ENCODE measurements around the gene GJA3.

Gene GJA3

DNA sequence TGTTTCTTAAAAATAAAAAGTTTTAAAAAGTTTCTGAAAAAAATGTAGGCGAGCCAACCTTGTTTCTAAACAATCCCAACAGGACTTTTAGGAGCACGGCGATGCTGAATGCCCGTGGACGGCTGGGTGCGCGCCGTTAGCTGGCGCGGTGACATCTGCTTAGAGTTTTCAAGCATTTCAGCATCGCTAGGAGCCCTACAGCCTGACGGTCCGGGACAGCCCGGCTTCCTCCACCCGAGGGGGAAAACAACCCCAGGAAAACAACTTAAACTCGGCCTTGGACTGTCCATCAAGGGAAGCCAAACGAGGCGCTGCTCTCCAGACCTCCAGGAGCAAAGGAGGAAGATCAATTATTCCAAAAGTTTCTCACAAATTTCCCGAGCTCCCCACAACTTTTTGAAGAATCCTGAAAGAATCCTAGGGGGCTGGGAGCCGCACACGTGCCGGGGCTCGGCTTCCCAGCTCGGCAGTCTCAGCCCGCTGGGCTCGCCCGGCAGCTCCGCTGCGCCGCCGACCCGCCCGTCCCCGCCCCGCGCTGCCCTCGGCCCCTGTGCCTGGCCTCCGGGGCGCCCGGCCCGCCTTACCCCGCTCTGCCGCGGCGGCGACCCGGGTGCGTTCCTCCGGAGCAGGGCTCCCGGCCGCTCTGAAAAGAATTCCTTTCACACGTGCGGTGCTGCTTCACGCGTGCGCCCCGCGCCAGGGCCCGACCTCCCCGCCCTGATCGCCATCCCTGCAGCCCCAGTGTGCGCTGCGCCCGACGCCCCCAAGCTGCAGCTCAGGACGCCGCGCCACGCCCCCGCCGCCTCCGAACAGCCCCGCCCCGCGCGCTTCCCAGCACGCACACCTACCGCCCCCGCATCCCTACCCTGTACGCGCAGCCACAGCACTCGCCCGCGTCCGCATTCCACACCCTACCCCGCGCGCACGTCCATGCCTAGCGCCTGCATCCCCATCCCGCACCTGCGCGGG is at the start of gene GJA3:
TSS of gene GJA3 (minus strand) at position 747 of the 969 bp plus-strand sequence. CDS start 17,764 bp downstream, outside the sequence.
- TF ChIP-seq, protein P1, sequence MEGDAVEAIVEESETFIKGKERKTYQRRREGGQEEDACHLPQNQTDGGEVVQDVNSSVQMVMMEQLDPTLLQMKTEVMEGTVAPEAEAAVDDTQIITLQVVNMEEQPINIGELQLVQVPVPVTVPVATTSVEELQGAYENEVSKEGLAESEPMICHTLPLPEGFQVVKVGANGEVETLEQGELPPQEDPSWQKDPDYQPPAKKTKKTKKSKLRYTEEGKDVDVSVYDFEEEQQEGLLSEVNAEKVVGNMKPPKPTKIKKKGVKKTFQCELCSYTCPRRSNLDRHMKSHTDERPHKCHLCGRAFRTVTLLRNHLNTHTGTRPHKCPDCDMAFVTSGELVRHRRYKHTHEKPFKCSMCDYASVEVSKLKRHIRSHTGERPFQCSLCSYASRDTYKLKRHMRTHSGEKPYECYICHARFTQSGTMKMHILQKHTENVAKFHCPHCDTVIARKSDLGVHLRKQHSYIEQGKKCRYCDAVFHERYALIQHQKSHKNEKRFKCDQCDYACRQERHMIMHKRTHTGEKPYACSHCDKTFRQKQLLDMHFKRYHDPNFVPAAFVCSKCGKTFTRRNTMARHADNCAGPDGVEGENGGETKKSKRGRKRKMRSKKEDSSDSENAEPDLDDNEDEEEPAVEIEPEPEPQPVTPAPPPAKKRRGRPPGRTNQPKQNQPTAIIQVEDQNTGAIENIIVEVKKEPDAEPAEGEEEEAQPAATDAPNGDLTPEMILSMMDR (IDR thresholded peaks at IDR 0.05), result no peak

DNA sequence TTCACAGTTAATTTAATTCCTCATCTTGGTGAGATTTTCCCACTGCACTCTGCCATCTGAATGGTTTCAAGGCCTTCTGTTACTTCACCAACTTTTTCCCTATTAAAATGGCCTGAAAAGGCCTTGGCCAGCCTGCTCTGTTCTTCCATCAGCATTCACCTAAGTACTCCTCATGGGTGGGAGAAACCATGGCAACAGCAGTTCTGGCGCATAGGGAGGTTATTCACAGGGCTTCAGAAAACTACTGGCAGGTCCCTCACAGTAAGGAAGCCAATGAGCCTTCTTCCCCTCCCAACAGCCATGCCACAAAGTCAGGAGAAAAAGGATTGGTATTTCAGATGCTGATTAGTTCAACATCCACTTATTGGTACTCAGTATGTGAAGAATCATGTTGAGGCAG is 49.1 kb upstream of the GJA3 start:
- TF ChIP-seq, protein P1 (IDR thresholded peaks at IDR 0.05), result no peak

DNA sequence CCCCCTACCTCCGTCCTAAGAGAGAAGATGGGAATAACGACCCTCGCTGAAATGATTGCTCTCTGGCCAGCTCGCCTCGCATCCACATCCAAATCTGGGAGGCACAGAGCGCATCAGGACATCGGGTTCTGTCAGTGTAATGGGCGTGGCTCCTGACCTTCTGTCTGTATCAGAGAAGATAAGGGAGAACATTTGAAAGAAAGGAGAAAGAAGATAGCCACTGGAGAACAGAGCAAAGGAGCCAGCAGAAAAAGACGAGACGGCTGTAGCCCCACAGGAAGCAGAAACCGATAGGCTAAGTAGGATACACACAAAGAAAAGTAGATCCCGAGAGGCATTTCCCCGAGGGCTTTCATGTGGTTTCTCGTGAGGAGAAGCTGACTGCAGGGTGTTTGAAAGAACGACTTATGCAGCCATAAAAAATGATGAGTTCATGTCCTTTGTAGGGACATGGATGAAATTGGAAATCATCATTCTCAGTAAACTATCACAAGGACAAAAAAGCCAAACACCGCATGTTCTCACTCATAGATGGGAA is 45.9 kb upstream of the GJA3 start:
- TF ChIP-seq, protein P1 (IDR thresholded peaks at IDR 0.05), result no peak

DNA sequence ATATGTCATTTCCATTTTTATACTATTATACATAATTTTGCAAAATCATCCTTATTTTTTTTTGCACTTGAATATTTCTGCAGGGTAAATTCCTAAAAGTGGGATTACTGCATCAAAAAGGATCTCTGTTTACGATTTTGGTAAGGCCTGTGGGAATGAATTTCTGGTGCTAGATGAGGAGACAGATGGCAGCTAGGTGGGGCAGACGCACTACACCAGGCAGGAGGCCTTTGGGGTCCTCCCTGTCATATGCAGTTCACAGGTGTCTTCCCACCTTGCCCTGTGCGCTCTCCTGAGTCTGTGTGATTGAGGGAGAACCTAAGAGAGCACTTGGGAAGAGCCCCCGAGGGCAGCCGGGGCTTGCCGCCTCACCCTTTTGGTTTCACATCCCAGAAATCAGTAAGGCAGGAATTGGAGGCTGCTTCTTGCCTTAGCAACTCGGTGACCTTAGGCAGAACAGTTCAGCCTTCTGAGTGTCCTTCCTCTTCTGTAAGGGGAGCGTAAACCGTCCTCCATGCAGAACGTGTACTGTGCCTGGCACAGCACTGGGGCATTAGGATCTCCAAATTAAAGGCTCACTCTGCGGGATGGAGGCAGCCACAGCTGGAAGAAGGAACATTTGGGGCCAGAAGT is 45.3 kb upstream of the GJA3 start:
- TF ChIP-seq, protein P1 (IDR thresholded peaks at IDR 0.05), result no peak

DNA sequence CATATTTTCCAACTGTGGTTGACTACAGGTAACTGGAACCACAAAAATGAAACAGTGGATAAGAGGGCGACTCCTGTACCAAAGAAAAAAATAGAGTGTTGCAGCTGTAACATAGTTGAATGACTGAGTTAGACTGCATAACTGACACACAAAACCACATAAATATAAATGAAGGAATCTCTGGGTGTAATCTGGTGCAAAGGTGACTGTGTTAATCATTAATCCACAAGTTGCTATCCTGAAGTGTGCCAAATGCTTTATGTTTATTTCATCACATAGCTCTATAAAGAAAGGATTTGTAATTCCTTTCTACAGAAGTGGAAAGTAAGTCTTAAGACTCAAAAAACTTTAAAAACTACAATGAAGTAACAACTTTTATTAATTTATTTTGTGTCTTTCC is 37.9 kb upstream of the GJA3 start:
- TF ChIP-seq, protein P1 (IDR thresholded peaks at IDR 0.05), result no peak

DNA sequence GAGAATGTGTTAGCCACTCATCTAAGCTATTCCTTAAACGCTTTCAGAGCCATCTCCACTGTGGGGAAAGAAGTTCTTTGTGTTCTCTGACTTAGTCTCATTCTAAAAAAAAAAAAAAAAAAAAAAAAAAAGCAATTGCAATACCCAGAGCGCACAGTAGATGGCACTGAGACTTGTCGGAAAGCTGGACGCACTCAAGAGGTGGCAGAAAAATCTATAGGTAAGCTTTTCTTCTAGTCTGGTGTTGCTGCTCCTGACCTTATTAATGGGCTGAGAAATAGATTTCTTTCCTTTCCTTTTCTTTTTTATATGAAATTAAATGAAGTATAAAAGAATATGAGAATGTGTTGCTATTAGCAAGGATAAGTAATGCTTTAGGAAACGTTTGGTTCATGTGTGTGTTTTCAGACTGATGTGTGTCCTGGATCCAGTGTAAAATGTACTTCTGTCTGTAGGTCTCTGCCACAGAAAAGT is 36.5 kb upstream of the GJA3 start:
- TF ChIP-seq, protein P1 (IDR thresholded peaks at IDR 0.05), result peak; percentile 59

DNA sequence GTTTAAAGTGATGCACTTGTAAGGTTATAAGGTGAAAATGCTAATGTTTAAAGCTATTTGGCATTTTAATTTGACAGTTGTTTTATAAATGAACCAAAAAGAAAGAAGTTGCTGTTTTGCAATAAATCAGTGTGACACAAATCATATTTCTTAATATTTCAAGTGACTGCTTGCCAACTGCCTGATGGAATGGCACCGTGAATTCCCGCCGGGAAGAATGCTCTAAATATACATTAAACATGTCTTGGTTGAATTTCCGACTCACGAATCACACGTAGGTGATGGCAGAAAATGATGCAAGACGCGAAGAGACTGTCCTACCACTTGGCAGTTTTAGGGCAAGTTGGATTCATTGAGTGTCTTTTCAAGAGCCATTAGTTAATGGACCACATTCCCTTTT is 34.9 kb upstream of the GJA3 start:
- TF ChIP-seq, protein P1 (IDR thresholded peaks at IDR 0.05), result no peak

Measured in LNCAP (cell line).